ENCODE results near the gene PTGS1.
A peak's percentile ranks its signal among the peaks of the same experiment; 100 is the strongest.
"Not testable (repeated sequence)": the region's sequence is repeated elsewhere in the genome, so short reads cannot be mapped to it uniquely, and the experiment has no call there.

Gene PTGS1

DNA sequence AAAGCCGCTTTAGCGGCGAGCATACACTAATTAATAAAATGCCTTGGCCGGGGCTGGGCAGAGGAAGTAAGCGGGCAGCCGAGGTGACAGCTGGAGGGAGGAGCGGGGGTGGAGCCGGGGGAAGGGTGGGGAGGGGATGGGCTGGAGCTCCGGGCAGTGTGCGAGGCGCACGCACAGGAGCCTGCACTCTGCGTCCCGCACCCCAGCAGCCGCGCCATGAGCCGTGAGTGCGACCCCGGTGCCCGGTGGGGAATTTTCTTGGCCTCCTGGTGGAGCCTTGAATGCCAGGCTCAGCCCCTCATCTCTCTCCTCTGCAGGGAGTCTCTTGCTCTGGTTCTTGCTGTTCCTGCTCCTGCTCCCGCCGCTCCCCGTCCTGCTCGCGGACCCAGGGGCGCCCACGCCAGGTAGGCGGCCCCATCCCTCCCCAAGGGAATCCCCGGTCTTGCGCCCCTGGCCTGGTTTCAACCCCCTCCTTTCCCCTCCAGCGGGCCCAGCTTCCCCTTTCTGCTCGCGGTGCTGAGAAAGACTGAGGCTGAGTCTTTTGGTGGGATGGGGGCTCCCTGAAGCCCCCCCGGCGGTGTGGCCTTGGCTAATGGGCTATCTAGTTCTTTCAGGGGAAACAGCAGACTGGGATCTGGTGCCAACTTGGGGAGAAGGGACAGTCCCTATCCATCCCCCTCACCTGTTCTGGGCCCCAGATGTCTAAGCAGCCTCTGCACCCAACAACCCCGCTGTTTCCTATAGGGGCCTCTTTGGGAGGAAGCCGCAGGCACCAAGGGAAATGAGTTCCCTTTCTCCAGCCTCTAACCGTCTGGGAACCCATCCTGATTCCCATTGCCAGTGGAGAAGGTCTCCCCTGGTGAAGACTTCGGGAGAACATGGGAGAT, at the start of gene PTGS1:
TSS of gene PTGS1 (plus strand) at position 156 of the 887 bp plus-strand sequence. CDS start at position 217, 61 bp downstream.
- DNase-seq: peak; percentile 18

DNA sequence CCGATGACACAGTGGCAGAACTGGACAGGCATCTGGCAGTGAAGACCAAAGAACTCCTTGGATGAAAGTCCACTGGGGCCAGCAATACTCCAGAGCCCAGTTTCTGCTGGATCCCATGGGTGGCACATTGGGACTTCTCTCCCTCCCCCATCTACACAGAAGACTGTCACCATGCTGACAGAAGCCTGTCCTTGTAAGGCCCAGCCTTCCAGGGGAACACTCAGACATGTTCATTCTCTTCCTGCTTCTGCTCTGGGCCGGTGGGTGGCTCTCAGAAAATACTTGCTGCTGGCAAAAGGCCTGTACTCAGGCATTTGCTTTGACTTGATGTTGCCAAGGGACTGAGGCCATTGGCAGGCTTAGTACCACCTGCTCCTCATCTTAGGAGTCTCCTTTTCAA, 48.3 kb upstream of the PTGS1 start:
- no peak for DNase-seq

DNA sequence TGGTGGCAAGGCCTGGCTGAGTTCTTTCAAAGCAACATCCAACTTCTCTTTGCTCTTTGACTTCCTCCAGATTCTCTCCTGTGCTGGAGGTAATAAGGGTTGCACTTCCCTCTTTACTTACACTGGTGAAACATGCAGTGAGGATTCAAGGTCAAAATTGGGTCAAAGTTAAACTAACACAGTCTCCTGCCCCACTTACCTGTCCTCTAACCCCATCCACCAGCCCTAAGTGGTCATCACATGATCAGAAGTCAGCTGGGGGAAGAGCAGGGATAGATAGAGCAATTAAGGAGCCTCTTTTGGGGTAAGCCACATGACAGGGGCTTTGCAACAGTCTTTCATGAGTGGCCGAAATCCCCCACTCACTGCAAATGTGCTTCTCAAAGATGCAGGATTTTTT, 46.2 kb upstream of the PTGS1 start:
- not testable (repeated sequence) for DNase-seq

DNA sequence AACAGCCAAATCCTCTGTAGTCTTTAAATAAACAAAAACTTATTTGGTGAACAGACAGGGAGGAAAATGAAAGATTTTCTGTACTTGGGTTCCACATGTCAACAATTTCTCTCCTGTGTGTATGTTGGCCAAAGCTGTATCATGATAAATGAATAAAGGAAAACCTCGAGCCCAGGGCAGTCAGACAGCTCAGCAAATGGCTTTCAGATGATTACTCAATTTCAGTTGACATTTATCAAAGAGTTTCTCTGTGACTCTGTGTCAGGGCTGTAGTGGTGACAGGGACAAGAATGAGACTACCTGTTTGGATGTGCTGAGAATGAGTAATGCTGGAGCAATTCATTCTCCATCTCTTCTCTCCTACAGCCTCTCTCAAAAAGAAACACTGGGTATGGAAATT, 45.7 kb upstream of the PTGS1 start:
- no peak for DNase-seq

DNA sequence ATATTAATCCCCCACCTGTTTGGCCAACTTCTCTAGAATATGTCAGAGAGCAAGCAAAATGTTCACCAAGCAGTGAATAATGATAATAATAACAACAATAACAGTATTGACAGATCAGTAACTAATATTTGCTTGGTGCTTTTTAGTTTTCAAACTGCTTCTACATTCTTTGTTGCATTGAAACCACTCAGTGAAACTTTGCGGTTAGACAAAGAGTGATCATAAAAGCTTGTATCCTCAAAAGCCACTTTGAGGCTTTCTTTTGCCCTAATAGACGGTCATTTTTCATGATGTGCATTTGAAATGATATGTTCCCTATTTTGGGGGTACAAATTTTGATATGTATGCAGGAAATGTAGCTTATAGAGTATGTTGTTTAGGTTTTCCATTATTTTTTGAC, 43.6 kb upstream of the PTGS1 start:
- DNase-seq: no peak

DNA sequence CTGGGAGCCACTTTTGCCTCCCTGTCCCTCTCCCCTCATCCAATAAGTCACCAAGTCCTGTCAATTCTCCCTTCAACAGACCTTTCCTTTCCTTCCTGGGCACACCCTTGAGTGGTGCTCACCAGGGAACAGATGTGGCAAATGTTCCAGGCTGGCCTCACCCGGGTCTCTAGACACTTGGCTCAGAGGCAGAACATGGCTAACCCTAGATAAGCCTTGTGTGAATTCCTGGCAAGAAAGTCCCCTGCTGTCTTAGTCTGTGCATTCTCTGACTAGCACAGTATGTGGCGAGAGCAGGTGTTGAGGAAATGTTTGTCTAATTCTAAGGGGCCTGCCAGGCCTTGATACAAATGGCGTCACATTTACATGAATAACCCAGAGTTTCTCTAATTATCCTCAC, 41.2 kb upstream of the PTGS1 start:
- no peak for DNase-seq

DNA sequence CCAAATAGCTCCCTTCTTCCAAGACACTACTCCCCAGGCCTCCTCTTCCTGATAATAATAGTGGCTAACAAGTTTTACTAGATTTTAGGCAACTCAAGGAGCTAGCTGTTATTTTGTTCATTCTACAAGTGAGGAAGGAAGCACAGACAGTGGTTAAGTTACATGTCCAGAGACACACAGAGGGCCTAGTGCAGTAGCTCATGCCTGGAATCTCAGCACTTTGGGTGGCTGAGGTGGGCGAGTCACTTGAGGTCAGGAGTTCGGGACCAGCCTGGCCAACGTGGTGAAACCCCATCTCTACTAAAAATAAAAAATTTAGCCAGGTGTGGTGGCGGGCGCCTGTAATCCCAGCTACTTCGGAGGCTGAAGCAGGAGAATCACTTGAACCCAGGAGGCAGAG, 40.4 kb upstream of the PTGS1 start:
- DNase-seq: not testable (repeated sequence)

DNA sequence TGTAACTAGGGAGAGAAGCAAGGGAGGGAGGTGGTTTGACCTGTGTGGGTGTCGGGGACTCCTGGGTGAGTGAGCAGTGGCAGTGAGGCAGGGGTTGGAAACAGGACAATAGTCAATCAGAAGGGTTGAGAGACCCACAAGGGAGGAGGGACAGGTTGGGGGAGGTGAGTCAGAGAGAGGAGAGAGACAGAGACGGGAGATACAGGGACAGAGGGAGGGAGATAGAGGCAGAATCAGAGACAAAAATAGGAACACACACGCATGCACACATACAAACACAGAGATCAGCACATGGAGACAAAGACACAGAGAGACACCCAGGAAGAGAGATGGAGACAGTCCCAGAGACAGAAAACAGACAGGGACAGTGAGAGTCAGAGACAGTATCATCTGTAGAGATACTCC, 39.3 kb upstream of the PTGS1 start:
- no peak for DNase-seq

DNA sequence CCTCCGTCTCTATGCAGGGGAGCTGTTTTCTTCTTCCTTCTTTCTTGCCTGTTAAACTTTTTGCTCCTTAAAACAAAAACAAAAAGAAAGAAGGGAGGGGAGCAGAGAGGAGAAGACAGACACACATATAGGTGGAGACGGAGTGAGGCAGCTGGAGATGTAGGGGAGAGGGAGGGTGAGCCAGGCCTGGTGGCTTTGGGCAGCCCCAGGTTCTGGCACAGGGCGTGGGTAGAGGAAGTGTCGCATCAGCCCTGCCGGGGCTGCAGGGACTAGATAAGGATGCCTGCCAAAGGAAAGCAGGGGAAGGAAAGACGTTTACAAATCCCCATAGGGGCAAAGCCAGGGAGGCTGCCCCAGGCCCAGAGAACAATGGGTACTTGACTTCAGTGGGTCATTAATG, 38.7 kb upstream of the PTGS1 start:
- no peak for DNase-seq

DNA sequence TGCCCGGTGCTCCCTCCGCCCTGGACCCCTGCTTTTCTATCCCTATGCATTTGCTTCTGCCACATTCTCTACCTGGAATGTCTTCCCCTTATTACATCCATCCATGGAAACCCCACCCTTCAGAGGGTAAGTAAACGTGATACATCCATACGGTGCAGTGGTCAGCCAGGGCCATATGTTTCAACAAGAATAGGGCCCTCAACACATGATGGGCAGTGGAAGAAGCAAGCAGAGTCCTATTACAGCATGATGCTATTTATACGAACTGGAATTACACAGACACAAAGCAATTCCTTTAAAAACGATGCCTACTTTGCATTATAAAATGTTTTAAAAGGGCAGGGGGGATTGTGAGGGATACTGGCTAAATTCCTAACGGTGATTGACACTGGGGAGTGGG, 38.2 kb upstream of the PTGS1 start:
- no peak for DNase-seq

DNA sequence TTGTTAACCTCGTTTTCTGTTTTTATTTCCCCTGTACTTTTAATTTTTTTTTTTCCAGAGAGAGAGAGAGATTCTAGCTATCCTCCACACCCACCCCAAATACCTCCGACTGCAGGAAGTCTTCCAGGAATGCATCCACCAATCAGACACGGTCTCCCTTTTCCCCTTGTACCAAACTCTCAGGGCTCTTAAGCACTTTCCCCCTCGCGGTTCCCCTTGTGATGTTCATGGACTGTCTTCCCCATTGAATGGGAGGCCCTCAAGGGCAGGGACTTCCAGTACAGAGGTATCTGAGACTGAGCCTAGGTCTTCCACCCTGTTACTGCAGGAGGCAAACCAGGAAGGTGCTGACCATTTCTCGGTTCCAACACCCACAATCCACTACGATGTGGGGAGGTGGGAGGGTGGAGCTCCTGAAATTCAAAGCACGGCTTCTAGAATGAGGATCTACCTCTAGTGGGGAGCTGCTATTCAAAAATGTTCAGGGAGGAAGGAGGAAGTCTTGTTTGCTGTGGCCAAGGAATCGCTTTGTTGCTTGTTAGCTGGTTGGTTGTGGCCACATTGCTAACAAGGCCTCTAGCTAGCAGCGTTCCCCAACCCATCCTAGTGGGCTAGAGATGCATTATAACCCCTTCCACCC, 37.5 kb upstream of the PTGS1 start:
- DNase-seq: no peak

DNA sequence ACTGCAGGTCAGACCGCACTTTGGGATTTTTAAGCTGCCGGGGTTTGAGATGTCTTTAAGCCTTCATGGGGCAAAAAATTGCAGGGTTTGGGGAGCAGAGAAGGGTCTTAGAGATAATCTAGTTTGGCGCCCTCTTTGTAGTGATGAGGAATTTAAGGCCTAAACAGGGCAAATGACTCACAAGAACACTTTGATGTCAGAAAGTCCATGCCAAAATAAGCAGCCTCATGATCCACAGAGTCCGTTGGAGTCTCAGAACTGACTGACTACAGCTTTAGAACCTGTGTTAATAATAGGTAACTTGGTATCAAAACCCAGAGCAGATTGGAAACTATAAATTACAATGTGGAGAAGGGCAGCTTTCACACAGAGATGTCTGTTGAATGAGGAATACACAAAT, 35.9 kb upstream of the PTGS1 start:
- no peak for DNase-seq

DNA sequence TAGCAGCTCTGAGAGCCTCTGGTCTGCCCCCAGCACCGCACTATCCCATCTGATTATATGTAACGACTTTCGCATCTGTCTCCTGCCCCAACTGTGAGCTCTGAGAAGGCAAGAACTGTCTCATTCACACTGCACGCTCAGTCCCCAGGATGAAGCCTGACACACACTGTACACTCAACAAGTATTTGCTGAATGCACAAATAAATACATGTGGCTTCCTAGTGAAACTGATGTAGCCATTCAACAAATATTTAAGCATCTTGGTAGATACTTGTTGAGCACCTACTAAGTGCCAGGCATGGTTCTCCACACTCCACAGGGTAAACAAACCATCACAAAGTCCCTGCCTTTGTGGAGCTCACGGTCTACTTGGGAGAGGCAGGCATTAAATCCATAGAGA, 34.6 kb upstream of the PTGS1 start:
- no peak for DNase-seq

DNA sequence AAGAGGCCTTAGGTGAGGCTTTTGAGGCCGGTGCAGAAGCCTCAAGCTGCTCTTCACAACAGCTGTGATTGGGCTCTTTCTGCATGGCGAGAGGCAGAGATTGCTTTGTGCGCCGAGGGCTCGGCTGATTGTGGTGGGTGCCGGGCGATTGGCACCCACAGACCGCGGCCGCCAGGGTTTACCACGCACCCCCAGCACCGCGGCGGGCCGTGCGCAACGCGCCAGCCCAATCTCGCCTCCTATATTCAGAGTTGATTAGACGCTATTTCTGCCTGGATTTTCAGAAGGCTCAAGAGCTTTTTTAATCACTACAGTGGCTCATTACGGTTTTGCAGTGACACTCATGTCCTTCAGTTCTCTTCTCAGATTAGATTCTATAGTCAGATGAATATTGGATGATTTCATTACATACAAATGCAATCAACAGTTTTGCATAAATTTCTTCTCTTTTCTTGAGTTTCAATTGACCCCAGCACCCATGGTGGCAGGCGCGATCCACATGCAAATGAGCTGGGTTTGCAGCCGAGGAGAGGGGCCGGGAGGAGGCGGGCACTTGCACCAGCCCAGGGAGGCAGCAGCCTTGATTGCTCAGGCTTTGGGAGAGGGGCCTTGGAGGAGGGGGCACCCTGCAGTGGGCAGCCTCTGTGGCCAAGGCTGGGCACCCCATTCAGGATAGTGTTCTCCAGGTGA, 33.8 kb upstream of the PTGS1 start:
- DNase-seq: no peak

DNA sequence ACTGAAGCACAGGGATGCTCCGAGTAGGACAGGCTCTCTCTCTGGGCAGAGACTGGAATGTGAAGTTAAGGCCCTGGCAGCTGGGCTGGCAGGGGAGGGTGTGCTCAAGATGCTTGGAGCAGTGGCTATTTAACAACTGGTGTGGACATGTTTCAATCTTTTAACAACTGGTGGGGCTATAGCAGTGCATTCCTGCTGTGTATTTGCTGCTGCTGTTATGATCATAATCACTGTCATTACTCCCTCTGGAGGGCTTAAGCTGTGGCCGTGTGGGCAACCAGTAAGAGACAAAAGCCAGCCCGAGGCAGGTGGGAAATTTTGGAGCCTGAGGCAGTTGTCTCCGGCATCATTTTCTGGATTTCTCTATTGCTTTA, 33.3 kb upstream of the PTGS1 start:
- DNase-seq: no peak

DNA sequence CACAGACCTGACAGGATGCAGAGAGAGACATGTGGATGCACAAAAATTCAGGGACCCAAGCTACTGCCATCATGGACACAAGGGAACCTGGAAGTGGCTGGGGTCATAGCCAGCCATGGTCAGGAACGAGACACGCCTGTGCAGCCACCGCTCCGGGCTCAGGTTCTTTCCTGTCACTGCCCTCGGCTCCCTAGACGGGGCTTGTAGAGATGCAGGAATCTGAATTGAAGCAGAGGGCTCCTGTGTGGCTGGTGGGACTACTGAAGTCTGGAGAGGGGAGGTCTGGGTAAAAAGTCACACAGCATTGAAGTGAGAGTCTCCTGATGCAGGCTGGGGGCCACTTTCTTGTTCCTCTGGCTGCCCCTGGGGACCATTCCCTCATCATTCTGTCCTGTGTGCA, 32.3 kb upstream of the PTGS1 start:
- no peak for DNase-seq

DNA sequence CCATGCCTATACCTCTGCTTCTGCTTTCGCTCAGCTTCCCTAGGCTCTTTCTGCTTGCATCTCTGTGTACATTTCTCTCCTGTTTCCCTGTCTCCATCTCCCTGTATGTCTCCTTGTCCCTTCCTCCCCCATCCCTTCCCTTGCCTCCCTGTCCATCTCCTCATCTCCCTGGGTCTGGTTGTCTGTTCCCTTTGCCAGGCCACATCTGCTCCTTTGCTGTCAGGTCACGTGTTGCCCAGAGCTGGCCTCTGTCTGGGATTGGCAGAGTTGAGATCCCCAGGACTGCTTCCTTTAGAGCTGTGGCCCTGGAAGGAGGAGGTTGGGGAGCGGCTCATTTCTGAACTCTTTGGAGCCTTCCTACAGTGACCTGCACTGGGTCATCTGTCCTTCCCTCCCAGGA, 31.8 kb upstream of the PTGS1 start:
- DNase-seq: no peak

DNA sequence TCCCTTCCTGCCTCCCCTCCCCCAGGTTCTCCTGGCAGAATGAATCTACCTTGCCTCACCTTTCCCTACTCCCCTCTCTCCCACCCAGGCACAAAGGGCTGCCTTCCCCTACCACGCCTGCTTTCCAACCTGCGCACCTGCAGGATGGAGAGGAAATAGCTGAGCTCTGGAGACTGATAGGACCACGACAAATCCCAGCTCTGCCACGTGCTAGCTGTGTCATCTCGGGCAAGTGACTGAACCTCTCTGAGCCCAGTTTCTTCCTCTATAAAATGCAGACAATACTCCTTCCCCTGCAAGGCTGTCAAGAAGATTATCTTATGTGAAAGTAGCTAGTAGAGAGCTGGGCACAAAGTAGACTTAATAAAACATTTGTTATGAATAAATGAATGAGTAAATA, 31.2 kb upstream of the PTGS1 start:
- no peak for DNase-seq

DNA sequence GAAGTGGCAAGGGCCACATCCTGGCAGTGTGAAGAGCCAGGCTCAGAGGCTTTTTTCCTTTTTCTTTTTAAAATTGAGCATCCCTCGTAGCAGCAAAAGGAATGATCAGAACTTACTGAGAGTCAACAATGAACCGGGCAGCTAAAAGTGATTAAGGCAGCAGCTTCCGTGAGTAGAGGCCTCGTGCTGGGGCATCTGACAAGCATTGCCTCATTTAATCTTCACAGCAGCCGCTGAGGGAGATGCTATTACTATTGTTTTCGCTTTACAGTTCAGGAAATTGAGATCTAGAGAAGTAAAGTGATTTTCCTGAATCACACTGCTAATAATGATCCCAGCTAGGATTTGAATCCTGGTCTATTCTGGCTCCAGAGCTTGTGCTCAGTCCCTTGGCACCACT, 30.7 kb upstream of the PTGS1 start:
- no peak for DNase-seq

DNA sequence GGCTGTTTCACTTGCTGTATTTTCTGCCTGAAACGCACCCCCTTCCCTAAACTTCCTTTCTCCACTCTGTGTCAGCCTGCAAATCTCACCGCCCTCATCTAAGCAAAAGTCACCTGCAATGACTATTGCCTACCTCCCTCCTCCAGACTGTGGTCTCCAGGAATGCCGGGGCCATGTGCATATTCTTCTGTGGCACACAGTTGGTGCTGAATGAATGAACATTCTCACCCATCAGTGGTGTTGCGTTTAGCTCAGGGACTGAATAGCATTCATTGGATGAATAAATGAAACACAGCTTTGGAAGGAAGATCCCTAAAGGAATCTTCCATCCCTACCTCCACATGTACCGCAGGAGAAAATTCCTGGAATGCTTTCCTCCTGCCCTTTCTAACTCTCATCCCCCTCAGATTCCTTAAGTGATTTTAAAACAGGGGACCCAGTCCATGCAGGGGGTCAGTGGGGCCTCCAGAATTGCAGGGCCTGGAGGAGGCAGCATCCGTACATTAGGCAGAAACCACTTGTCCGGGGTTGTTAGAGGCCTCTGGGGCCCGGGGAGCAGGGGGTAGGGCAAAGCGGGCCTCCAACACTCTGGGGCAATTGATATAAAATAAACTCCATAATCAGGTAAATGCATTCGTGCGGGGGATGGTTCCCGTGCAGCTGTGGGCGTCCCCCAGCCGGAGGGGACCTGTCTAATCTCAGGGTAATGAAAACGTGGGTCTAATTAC, 28.3 kb upstream of the PTGS1 start:
- no peak for DNase-seq

DNA sequence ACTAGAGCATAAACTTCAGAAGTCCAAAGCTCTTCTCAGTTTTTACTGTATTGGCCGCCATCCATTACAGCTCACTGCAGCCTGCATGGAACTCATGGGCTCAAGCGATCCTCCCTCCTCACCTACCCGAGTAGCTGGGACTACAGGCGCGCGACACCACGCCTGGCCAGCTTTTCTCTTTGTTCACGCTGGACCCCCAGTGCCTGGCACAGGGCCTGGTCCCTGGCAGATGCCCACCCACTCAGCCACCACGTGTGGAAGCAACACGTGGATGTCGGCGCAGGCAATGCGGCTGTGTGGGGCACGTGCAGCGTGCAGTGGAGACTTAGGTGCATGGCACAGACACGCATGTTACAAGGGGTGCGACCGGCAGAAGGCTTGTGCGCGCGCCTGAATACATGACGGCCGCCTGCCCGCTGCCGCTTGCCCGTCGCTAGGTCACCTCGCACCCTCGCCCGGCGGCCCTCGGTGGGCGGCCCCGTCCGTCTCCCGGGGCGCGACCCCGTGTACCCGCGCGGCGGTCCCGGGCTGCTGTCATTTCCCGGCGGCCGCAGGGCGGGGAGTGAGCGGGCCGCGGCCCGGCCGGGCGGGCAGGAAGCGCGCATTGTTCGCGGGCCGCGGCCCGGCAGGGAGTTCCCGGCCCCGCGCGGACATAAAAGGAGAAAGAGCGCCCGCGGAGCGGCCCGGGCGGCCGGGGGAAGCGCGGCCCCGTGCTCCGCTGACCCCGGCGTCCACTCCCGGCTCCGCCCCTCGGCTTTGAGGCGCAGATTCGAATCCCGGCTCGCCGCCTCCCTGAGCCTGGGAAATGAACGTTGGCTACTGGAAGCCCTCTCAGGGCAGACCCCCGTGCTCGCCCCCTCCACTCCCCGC, 24.1 kb upstream of the PTGS1 start:
- peak; percentile 12 for DNase-seq
